Bronchus fibroblast of lung (primary cell): ENCODE data around the gene RPP21. TPM values are rescaled to one million over a fixed set of nuclear protein-coding genes. Genes with fewer than 3 reads are reported as not detected.

Experiments used
- total RNA-seq: library from RNA; depleted of rRNA; stranded (reverse); fragments of >200 nt; gene quantifications from 2 replicates; pipeline ENCODE4 v1.2.3, GENCODE V29; 2015

RPP21 gene
- total RNA-seq, result 85.0 and 96.0 TPM in 2 replicates

DNA sequence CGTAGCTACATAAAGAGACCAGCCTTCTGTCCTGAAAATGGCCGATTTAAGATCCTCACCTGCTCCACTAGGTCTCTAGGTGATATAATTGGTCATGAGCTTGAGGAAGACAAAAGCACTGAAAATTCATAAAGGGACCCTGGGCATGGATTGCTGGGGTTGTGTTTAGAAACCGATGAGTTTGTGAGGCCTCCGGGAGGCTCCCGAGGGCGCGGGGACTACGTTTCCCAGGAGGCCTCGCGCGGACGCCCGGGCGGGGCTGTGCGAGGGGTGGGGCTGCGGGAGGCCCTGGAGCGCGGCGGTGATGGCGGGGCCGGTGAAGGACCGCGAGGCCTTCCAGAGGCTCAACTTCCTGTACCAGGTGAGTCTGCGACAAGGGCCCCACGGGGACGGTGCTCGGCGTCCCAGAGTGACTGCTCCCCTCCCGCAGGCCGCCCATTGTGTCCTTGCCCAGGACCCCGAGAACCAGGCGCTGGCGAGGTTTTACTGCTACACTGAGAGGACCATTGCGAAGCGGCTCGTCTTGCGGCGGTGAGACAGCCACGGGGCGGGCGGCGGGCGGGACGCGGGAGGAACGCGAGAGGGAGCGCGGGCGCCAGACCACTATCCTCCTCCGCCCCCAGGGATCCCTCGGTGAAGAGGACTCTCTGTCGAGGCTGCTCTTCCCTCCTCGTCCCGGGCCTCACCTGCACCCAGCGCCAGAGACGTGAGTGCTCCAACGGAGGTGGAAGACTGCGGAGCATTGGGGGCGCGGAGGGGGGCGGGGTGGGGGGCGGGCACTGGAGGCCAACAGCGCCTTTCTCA lies at the start of gene RPP21:
TSS of gene RPP21 (plus strand) at position 289 of the 804 bp plus-strand sequence. CDS start at position 305, 16 bp downstream.

DNA sequence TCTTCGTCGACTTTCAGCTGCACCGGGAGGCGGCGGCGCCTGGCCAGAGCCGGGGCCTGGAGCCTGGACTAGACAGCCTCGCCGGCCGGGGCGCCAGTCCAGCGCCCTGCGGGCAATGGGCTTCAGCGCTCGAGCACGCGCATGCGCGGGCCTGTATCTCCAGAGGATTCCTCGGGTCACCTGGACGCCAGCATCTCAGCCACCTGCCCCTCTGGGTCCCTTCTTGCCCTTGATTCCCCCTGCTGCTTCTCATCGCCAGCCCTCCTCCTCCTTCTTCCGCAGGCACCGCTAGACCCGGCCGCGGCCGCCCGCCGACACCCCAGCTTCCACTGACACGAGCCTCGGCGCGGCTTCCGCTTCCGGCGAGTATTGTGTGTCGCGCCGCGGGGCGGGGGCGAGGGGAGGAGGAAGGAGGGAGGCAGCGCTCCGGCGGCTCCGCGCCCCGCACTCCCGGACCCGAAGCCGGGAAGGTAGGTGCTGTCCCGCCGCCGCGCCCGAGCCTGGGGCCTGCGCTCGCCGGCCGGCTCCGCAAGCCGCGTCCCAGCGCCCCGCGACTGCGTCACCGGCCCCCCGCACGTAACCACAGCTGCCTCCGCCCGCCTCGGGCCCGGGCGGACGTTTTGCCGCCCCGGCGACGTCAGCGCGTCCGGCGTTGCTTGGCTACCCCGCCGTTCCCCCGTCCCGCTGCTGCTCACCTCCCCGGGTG lies 18.3 kb upstream of the RPP21 start, which contains the start of gene TRIM39:
TSS of gene TRIM39 (plus strand) at position 402 of the 706 bp plus-strand sequence. CDS start 2,391 bp downstream, outside the sequence.

Other genes starting within 250 kb of the RPP21 start
- not detected in 2 replicates for gene TRIM31, start 232.1 kb upstream of the RPP21 start, total RNA-seq
- gene TRIM40, start 209.0 kb upstream of the RPP21 start, total RNA-seq, result not detected in 2 replicates
- not detected in 2 replicates for gene TRIM10, start 183.9 kb upstream of the RPP21 start, total RNA-seq
- gene TRIM15, start 181.6 kb upstream of the RPP21 start, total RNA-seq, result not detected in 2 replicates
- 26.0 and 29.6 TPM in 2 replicates for gene TRIM26, start 131.8 kb upstream of the RPP21 start, total RNA-seq
- 7.4 and 8.2 TPM in 2 replicates for gene TRIM39, start 18.2 kb upstream of the RPP21 start, total RNA-seq
- 92.2 and 93.1 TPM in 2 replicates for gene HLA-E, start 144.4 kb downstream of the RPP21 start, total RNA-seq
- gene GNL1, start 211.3 kb downstream of the RPP21 start, total RNA-seq, result 28.7 and 42.5 TPM in 2 replicates
- gene PRR3, start 212.1 kb downstream of the RPP21 start, total RNA-seq, result 11.6 and 12.9 TPM in 2 replicates
- 31.1 and 34.2 TPM in 2 replicates for gene ABCF1, start 226.3 kb downstream of the RPP21 start, total RNA-seq